ENCODE results near the gene ZNF785.

DNA sequence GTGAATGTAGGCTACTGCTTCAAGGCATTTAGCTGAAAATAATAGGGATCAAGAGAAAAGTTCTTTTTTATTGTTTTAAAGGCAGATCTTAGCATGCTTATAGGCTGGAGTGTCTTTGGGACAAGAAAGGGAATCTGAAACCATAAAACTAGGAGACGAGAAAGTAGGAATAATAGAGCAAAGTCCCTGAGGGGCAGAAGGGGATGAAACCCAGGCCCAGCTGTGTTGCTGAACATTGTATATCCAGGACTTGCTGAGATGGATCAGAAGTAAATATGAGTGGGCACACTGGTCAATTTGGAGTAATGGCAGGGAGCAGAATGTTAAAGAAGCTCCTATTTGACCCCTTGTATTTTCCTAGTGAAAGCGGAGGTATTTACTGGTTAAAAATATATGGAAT, 15.4 kb upstream of the ZNF785 start:
- TF ChIP-seq TAF1 (IDR thresholded peaks at IDR 0.05; ENCODE audit: borderline replicate concordance, low read depth, low read length) (no peak), POLR2A (IDR thresholded peaks at IDR 0.05; ENCODE audit: low read depth, low read length) (no peak), POLR2AphosphoS5 (IDR thresholded peaks at IDR 0.05; ENCODE audit: low read depth, low read length) (no peak)

Measured in GM12892 (cell line).